SIG-M5 treated with dmso at 0.1 percent for 504 hours (cell line): ENCODE results near the gene EPB41L4A.
A peak's percentile ranks its signal among the peaks of the same experiment; 100 is the strongest.
"Not testable (repeated sequence)": the region's sequence is repeated elsewhere in the genome, so short reads cannot be mapped to it uniquely, and the experiment has no call there.

ENCODE experiments used
- DNase-seq: peaks from one replicate; lab custom pipeline; 2025; ENCODE audit not compliant: unreplicated experiment; lab: John Stamatoyannopoulos, UW

The EPB41L4A gene

GRCh38 chr5:112258571-112258970 lies 160.5 kb downstream of the EPB41L4A start:
- no peak for DNase-seq

- DNase-seq, result no peak
These were observed 161.1 kb downstream of the EPB41L4A start for GRCh38 chr5:112257976-112258375.

- no peak for DNase-seq
These were observed 162.1 kb downstream of the EPB41L4A start for GRCh38 chr5:112257005-112257404.

- DNase-seq, result no peak
These were observed 164.8 kb downstream of the EPB41L4A start for GRCh38 chr5:112254303-112254702.

- no peak for DNase-seq
These were observed 165.4 kb downstream of the EPB41L4A start for GRCh38 chr5:112253478-112254250.

- no peak for DNase-seq
These were observed 168.5 kb downstream of the EPB41L4A start for GRCh38 chr5:112250551-112250950.

GRCh38 chr5:112248623-112249022 lies 170.5 kb downstream of the EPB41L4A start:
- DNase-seq, result no peak

- DNase-seq, result no peak
These were observed 171.1 kb downstream of the EPB41L4A start for GRCh38 chr5:112247960-112248359.

GRCh38 chr5:112245656-112246055 lies 173.4 kb downstream of the EPB41L4A start:
- DNase-seq, result no peak

- peak; percentile 20 for DNase-seq
These were observed 179.1 kb downstream of the EPB41L4A start for GRCh38 chr5:112239996-112240395.

- DNase-seq, result no peak
These were observed 180.6 kb downstream of the EPB41L4A start for GRCh38 chr5:112238473-112238872.

GRCh38 chr5:112237456-112237855 lies 181.6 kb downstream of the EPB41L4A start:
- no peak for DNase-seq

GRCh38 chr5:112234000-112234399 lies 185.1 kb downstream of the EPB41L4A start:
- no peak for DNase-seq

- DNase-seq, result no peak
These were observed 186.4 kb downstream of the EPB41L4A start for GRCh38 chr5:112232667-112233066.

- DNase-seq, result no peak
These were observed 188.5 kb downstream of the EPB41L4A start for GRCh38 chr5:112230606-112231005.

- DNase-seq, result peak; percentile 34
These were observed 190.4 kb downstream of the EPB41L4A start for GRCh38 chr5:112228667-112229066.

GRCh38 chr5:112227911-112228631 lies 191.0 kb downstream of the EPB41L4A start:
- DNase-seq, result no peak

GRCh38 chr5:112226215-112226614 lies 192.9 kb downstream of the EPB41L4A start:
- DNase-seq, result no peak

- not testable (repeated sequence) for DNase-seq
These were observed 196.1 kb downstream of the EPB41L4A start for GRCh38 chr5:112222997-112223396.

- no peak for DNase-seq
These were observed 197.9 kb downstream of the EPB41L4A start for GRCh38 chr5:112221128-112221527.

- no peak for DNase-seq
These were observed 200.1 kb downstream of the EPB41L4A start for GRCh38 chr5:112219000-112219399.

GRCh38 chr5:112217843-112218579 lies 201.1 kb downstream of the EPB41L4A start:
- no peak for DNase-seq
